ENCODE data around the gene ERC2. TPM values are rescaled to one million over a fixed set of nuclear protein-coding genes. Genes with fewer than 3 reads are reported as not detected.

Gene ERC2
- total and polyA plus RNA-seq, 12 donors, result 0.22 to 4.2 (median 1.7) TPM

DNA sequence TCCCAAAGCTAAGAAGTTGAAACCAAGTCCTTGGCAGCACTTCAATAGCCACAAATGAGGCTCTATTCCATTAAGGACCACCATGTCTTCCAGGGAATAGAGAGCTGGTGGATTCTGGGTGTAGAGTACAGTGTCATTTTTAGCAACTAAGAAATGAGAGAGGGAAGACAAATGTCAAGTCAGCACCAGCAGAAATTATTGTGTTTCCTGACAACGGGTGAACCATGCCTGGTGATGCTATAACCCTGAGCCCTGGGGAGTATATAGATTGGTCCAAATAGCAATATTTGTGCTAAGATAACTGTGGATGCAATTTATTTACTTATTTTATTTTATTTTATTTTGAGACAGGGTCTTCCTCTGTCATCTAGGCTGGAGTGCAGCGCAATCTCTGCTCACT is 675.5 kb downstream of the ERC2 start:
- WGBS, 2 donors, result 88% methylated on average over 2 of the region's 2 CpGs
- TF ChIP-seq, protein P1, sequence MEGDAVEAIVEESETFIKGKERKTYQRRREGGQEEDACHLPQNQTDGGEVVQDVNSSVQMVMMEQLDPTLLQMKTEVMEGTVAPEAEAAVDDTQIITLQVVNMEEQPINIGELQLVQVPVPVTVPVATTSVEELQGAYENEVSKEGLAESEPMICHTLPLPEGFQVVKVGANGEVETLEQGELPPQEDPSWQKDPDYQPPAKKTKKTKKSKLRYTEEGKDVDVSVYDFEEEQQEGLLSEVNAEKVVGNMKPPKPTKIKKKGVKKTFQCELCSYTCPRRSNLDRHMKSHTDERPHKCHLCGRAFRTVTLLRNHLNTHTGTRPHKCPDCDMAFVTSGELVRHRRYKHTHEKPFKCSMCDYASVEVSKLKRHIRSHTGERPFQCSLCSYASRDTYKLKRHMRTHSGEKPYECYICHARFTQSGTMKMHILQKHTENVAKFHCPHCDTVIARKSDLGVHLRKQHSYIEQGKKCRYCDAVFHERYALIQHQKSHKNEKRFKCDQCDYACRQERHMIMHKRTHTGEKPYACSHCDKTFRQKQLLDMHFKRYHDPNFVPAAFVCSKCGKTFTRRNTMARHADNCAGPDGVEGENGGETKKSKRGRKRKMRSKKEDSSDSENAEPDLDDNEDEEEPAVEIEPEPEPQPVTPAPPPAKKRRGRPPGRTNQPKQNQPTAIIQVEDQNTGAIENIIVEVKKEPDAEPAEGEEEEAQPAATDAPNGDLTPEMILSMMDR (IDR thresholded peaks at IDR 0.05), result no peak

GRCh38 chr3:55792009-55792408 is 676.3 kb downstream of the ERC2 start:
- Histone ChIP-seq H3K9me3 (no peaks in the 10 kb centered on the region), H3K4me3 (no peak overlapping the region), H3K27me3 (no peaks in the 10 kb centered on the region), H3K27ac (no peak overlapping the region), H3K4me1 (no peaks in the 10 kb centered on the region), H3K36me3 (no peaks in the 10 kb centered on the region)
- intact Hi-C loops (cut with DNase I), result no loop called here
- DNase-seq (no peak), ATAC-seq (no peak)
- WGBS, 2 donors, result 81 to 94% methylated on average over 1 of the region's 1 CpG
- TF ChIP-seq, protein P1 (IDR thresholded peaks at IDR 0.05), result no peak

More for the DNA sequence above, 675.5 kb downstream of the ERC2 start:
- no peak overlapping the region for H3K4me3 ChIP-seq
- H3K27me3 ChIP-seq, result no peaks in the 10 kb centered on the region
- no peak overlapping the region for H3K27ac ChIP-seq
- H3K36me3 ChIP-seq, result no peaks in the 10 kb centered on the region
- no peaks in the 10 kb centered on the region for H3K4me1 ChIP-seq
- DNase-seq (no peak), ATAC-seq (no peak)
- peaks cover 0 to under 1% (median 0%) of the 10 kb centered on the region in 11 donors for H3K9me3 ChIP-seq
- intact Hi-C loops (cut with DNase I), result no loop called here

- intact Hi-C loops (cut with DNase I), result no loop called here
- ATAC-seq, result no peak
- peaks cover 0 to 4% (median 0%) of the 10 kb centered on the region in 7 donors for H3K27me3 ChIP-seq
- no peak overlapping the region for H3K27ac ChIP-seq
- no peaks in the 10 kb centered on the region for H3K36me3 ChIP-seq
- 94 to 96% methylated on average over 3 of the region's 3 CpGs for WGBS, 2 donors
- DNase-seq, result no peak
- TF ChIP-seq, protein P1 (IDR thresholded peaks at IDR 0.05), result no peak
- H3K4me3 ChIP-seq, result no peak overlapping the region
- no peaks in the 10 kb centered on the region for H3K4me1 ChIP-seq
- no peaks in the 10 kb centered on the region for H3K9me3 ChIP-seq
Measured at GRCh38 chr3:55790596-55791350, 677.5 kb downstream of the ERC2 start.

DNA sequence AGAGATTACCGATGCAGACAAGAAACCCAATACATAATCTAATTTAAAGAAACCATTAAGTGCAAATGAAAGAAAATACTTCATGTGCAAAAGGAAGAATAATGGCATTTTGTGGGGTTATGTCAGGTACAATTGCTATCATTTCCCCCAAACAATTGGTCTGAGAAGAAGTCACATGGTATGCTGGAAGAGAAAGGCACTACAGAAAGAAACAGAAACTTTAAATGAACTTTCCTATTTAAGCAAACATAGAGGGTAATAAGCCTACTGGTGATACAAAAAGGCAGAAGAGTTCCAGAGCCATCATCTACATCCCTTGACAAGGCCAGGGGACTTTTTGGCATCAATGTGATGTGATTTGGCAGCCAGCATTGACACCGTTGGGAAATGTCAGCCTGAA is 678.8 kb downstream of the ERC2 start:
- 58 to 63% methylated on average over 2 of the region's 2 CpGs for WGBS, 2 donors
- TF ChIP-seq, protein P1 (IDR thresholded peaks at IDR 0.05), result no peak
- no peaks in the 10 kb centered on the region for H3K36me3 ChIP-seq
- ATAC-seq (no peak), DNase-seq (no peak)
- H3K27ac ChIP-seq, result no peak overlapping the region
- intact Hi-C loops (cut with DNase I), result no loop called here
- no peaks in the 10 kb centered on the region for H3K9me3 ChIP-seq
- peaks cover 0 to 4% (median 0%) of the 10 kb centered on the region in 7 donors for H3K27me3 ChIP-seq
- no peaks in the 10 kb centered on the region for H3K4me1 ChIP-seq
- no peak overlapping the region for H3K4me3 ChIP-seq

All from heart right ventricle (tissue), 16 donors.